Skin of body (tissue), 2 donors: ENCODE measurements around the gene CELA2B. TPM values are rescaled to one million over a fixed set of nuclear protein-coding genes. Genes with fewer than 3 reads are reported as not detected.
"Not testable (repeated sequence)": the region's sequence is repeated elsewhere in the genome, so short reads cannot be mapped to it uniquely, and the experiment has no call there.

Experiments
- DNase-seq: peaks from one replicate; lab custom pipeline; 2025; lab: John Stamatoyannopoulos, UW
- total RNA-seq: library from RNA; depleted of rRNA; stranded (reverse); fragments of >200 nt; gene quantifications from one replicate; pipeline ENCODE4 v1.2.3, GENCODE V29; 2014

CELA2B gene
- total RNA-seq, 1 donor from 2014 or later: 0.30 TPM

DNA sequence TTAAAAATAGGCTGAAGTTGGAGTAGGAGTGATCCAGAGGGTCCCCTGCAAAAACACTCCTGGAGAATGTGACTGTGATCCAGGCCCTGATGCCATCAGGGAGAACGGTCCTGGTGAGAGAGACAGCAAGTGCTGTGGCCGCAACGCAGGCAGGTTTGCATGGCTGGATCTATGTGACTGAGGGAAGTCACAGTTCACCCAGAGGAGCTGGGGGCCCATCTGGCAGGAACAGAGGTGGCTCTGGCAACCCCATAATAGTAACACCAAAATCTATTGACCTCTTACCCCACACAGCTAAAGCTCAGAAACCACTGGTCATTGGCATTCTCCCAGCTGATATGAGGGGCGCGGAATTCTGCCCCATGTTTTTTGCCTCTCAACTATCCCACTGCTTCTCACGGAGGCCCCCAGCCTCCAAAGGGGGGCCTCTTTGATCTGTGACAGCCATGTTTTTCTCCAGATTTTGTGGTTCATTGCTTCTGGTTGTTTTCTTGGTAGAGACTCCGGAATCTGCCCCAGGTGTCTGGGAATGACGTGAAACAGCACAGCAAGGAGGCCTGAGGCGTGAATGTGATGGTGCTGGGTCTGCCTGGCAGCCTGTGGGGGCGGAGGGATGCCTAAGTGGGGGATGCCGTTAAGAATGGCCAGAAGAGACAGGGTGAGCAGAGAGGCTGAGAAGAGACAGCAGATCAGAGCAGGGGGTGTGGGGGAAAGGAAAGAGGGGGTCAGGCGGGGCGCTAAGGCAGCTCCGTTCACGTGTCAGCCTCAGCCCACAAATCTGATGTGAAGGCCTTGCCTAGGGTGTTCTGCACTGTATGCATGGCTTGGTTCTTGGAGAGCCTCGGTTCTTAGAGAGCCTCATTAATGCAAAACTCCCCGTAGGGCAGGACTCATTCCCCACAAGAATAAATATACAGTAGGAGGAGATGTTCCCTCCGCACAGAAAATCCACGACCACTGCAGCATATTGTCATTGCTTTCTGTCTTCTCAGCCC, 24.6 kb downstream of the CELA2B start:
- DNase-seq: no peak

DNA sequence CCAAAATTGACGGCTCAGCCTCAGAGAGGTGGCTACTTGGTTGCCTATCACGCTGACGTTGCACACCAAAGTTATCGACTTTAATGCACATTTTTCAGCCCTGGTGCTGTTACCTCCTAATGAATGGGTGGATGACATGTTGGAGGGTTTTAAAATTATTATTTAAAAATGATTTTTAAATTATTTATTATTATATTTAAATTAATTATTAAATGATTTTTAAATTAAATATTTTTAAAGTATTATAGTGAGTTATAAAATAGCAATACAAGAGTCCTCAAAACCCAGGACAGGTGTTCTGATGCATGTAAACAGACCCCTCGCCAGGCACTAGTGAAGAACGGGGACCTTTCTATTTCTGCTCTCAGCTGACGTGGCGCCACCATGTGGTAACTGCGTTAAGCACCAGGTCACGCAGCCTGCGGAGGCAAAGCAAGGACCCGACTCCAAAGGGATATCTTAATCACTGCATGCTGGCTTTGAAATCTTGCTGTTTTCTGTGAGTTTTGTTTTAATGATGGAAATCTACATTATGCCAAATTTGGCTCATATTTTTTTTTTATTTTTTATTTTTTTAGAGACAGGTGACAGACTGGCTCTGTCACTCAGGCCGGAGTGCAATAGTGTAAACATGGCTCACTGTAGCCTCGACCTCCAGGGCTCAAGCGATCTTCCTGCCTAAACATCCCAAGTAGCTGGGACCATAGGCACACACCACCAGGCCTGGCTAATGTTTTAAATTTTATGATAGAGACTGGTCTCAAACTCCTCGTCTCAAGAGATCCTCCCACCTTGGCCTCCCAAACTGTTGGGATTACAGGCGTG, 25.5 kb downstream of the CELA2B start:
- no peak for DNase-seq

- no peak for DNase-seq
These were observed 28.5 kb downstream of the CELA2B start for GRCh38 chr1:15504436-15504835.

GRCh38 chr1:15506831-15507230, 30.9 kb downstream of the CELA2B start:
- DNase-seq: no peak

- no peak for DNase-seq
These were observed 31.4 kb downstream of the CELA2B start for GRCh38 chr1:15507278-15507677.

DNA sequence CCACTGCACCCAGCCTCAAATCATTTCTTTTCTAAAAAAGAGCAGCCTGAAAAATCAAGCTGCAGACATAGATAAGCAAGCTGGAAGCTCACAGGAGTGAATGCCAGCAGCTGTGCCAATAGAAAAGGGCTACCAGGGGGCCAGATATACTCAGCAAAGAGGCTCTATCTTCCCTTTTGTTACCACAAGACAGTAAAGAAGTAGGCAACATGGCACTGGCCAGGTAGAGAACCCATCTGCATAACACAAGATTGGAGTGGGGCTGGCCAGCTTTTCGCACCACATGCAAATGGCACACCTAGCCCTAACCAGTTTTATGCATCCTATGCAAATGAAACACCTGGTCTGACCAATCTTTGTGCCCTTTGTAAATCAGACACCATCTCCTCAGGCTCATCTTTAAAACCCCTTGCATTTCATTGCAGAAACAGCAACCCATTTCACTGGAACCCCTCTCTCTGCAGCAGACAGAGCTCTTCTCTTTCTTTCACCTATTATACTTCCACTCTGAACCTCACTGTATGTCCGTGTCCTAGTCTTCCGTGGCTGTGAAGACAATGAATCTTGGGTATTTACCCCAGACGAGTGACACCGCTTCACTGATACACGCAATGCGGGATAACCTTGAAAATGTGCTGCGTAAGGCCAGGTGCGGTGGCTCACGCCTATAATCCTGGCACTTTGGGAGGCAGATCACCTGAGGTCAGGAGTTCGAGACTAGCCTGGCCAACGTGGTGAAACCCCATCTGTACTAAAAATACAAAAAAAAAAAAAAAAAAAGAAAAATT, 33.0 kb downstream of the CELA2B start:
- no peak for DNase-seq

DNA sequence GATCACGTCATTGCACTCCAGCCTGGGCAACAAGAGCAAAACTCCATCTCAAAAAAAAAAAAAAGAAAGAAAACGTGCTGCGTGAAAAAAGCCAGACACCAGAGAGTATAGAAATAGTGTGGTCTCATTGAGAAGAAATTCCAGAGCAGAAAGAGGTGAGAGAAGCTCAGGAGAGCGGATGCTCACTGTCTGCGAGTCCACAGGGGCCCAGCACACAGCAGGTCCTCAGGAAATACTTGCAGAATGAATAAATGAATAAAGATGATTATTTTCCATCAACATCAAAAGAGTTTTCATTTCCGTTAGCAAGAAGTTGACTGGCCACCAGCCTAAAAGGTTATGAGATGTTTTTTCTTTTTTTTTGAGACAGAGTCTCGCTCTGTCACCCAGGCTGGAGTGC, 33.7 kb downstream of the CELA2B start:
- DNase-seq: no peak

DNA sequence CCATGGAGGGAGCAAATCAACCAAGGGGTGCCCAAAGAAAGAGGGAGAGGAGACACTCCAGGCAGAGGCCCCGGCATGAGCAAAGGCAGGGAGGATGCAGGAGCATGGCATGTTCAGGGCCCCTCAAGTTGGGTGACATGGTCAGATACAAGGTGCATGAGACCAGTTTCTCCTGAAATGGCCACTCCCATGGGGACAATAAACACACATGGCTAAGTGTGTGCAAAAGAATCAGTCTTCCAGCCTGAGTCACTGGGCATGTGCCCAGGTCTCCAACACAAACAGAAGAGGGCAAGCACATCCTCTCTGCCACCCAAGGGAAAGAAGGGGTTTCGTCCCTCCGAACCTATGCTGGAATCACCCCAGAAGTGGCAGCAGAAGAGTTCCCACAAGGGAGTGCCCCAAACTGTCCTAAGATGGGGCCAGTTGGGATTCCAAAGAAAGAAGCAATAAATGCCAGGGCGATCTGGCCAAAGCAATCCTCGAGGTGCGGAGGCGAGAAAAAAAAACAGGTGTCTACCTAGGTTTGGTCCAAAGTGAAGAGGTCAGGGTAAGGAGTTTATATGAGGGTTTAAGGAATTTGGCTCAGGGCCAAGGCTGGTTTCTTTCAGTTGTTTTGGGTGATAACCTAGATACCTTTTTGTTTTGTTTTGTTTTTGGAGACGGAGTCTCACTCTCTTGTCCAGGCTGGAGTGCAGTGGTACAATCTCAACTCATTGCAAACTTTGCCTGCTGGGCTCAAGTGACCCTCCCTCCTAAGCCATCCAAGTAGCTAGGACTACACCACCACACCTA, 34.9 kb downstream of the CELA2B start:
- no peak for DNase-seq

- no peak for DNase-seq
These were observed 37.3 kb downstream of the CELA2B start for GRCh38 chr1:15513192-15513591.

GRCh38 chr1:15513919-15514318, 38.0 kb downstream of the CELA2B start:
- no peak for DNase-seq

DNA sequence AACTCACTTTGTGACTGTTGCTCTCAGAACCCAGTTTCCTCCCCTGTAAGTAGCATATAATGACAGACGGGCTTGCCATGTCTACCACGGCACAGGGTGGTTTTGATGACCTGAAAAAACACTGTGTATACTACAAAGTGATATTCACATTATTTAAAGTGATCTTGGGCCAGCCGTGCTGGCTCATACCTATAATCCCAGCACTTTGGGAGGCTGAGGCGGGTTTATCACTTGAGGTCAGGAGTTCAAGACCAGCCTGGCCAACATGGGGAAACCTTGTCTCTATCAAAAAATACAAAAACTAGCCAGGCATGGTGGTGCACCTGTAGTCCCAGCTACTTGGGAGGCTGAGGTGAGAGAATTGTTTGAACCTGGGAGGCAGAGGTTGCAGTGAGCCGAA, 38.7 kb downstream of the CELA2B start:
- DNase-seq: not testable (repeated sequence)

- no peak for DNase-seq
These were observed 39.2 kb downstream of the CELA2B start for GRCh38 chr1:15515022-15515663.

- no peak for DNase-seq
These were observed 43.7 kb downstream of the CELA2B start for GRCh38 chr1:15519625-15520024.

DNA sequence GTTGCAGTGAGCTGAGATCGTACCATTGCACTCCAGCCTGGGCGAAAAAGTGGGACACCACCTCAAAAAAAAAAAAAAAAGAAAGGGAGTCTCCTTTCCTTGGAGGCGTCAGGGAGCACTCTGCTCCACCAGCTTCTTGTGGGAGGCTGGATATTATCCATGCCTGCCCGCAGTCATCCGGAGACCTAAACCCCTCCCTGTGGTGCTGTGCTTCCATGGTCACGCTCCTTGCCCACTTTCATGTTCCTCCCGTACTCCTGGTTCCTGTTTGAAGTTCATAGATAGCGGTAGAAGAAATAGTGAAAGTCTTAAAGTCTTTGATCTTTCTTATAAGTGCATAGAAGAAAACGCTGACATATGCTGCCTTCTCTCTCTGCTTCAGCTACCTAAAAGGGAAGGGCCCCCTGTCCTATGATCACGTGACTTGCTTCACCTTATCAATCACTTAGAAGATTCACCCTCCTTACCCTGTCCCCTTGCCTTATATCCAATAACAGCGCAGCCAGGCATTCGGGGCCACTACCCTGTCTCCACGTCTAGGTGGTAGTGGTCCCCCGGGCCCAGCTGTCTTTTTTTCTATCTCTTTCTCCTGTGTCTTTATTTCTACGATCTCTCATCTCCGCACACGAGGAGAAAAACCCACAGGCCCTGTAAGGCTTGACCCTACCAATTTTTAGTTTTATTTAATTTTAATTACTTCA, 45.5 kb downstream of the CELA2B start:
- not testable (repeated sequence) for DNase-seq

GRCh38 chr1:15522551-15522950, 46.6 kb downstream of the CELA2B start:
- no peak for DNase-seq

GRCh38 chr1:15523104-15524020, 47.5 kb downstream of the CELA2B start:
- DNase-seq: peak; percentile 67

DNA sequence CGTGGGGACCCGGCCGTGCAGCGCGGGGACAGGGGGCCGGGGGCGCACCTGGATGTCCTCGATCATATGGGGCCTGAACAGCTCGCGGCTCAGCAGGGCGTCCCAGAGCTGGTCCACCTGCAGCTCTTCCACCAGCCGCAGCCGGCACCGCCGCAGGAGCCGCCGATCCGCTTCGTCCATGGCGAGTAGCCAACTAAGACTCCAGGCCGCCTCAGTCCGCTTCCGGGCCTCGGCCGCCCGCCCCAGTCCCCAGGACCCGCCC, 48.0 kb downstream of the CELA2B start, which contains the start of gene CASP9:
Gene CASP9, minus strand, starts transcription at position 195 of the 262 bp plus-strand sequence. Its CDS starts 15 bp downstream, at position 180.
- no peak for DNase-seq

- peak; percentile 98 for DNase-seq
These were observed 48.6 kb downstream of the CELA2B start for GRCh38 chr1:15524283-15525049.
